Vagina (tissue), 2 donors: ENCODE measurements around the gene PLAGL2.

Experiments
- CTCF ChIP-seq, 3 experiments: fragments of 450-650 bp in 2 of 3; fragments of 200-600 bp in 1 of 3; sonication (generic) in 1 of 3; IDR thresholded peaks; one replicate each; pipeline ENCODE4 v1.5.1; 2017 to 2019; ENCODE audit warnings: antibody characterized with exemption in 3 of 3, mild to moderate bottlenecking in 2 of 3, moderate library complexity in 2 of 3
- POLR2A ChIP-seq, 2 donors: fragments of 450-650 bp; IDR thresholded peaks; one replicate each; pipeline ENCODE4 v1.6.1; 2017; ENCODE audit warnings: antibody characterized with exemption in 2 of 2, mild to moderate bottlenecking in 2 of 2, moderate library complexity in 2 of 2
- POLR2AphosphoS5 ChIP-seq, 2 donors: sonication (generic); formaldehyde crosslinking; IDR thresholded peaks; one replicate each; pipeline ENCODE4 v1.9.0; 2017; ENCODE audit warnings: antibody characterized with exemption in 2 of 2, mild to moderate bottlenecking in 2 of 2, low read depth in 1 of 2; ENCODE audit not compliant: insufficient read depth in 1 of 2

DNA sequence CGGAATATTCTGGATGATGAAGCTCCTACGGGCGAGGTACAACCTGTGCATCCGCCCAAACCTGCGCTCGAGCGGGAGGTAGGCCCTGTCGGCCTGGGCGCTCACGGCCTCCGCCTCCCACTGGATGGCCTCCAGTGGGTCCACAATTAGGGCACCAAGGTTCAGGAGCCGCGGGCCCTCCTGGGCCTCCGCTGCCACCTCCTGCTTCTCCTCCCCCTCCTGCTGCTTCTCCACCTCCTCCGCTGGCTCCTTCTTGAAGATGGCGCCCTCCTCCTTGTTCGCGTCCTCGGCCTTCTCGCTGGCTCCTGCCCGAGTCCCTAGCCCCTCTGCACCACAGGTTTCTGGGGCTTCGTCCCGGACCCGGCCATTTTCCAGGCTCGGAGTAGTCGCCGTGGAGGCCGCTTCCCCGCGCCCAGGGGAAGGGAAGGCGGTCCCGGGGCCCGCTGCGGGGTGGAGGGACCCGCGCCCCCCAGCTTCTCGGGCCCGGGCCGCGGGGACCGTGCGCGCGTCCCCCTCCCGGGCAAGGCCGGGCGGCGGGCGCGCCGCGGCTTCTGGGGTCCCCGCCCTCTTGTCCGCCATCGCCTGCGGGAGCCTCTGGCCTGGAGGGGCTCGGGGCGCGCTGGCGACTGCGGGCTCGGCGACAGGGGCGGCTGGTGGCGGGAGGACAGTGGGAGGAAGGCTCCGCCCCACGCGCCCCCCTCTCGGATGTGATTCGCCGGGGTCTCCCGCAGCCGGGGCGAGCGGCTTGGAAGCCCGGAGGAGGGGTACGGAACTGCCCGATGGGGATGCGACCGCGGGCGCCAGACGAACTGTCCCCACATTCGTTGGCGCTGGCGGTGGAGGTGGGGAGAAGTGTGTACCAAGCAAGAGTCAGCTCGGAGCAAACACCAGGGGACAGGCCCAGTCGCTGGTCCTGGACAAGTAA is 17.6 kb downstream of the PLAGL2 start:
- TF ChIP-seq POLR2AphosphoS5 (IDR thresholded peaks at IDR 0.05; ENCODE audit: insufficient read depth in 1 of 2, low read depth in 1 of 2) (peak in 1 of 2 donors; percentile 10), CTCF (IDR thresholded peaks at IDR 0.05) (no peak), POLR2A (IDR thresholded peaks at IDR 0.05) (no peak)
